ENCODE results near the gene PARD3B.

- TF ChIP-seq CTCF (conservative IDR thresholded peaks at IDR 0.05) (no peak), EZH2 (IDR thresholded peaks at IDR 0.05; ENCODE audit: low read depth) (no peak)
Observed at GRCh38 chr2:204497855-204498254, 47.4 kb upstream of the PARD3B start.

Measured in PC-9 (cell line).